Kidney capillary endothelial cell (primary cell): Measurements from ENCODE around the gene KIRREL3.

Source experiments
- DNase-seq: peaks from one replicate; pipeline ENCODE4 v3.0.0-alpha.2; 2018; ENCODE audit warnings: low spot score

The KIRREL3 gene

DNA sequence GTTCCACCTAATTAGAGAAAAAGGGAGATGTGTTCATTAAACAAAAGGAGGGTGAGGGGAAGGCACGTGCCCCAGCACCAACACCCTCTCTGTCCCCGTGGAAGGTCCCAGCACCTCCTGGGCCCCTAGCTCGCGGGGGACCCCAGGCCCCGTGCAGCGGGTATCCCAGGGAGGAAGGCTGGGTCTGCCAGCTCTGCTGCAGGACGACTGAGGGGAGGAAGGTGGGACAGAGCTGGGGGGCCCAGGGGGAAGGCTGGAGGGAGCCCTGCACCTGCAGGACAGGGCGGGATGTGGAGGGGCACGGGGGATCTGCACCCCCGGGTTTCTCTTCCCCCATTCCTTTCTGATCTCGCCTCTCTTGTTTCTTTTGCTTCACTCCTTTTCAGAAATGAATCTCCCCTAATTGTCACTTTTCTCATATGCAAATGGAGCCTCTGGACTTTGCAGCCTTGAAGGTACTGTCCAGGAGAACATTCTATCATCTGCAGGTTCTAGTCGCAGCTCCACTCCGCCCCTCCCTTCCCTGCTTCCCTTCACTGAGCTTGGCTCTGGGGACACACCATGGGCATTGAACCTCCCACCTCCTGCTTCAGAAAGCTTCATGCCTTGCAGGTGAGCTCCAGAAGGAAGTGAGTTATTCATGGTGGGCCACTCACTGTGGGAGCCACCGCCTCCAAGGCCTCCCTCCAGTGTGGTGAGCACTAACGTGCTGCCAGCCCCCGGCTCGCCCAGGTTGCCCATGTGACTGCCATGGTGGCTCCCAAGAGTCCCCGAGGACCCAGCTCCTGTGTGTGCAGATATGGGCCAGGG, 534.1 kb downstream of the KIRREL3 start:
- no peak for DNase-seq

DNA sequence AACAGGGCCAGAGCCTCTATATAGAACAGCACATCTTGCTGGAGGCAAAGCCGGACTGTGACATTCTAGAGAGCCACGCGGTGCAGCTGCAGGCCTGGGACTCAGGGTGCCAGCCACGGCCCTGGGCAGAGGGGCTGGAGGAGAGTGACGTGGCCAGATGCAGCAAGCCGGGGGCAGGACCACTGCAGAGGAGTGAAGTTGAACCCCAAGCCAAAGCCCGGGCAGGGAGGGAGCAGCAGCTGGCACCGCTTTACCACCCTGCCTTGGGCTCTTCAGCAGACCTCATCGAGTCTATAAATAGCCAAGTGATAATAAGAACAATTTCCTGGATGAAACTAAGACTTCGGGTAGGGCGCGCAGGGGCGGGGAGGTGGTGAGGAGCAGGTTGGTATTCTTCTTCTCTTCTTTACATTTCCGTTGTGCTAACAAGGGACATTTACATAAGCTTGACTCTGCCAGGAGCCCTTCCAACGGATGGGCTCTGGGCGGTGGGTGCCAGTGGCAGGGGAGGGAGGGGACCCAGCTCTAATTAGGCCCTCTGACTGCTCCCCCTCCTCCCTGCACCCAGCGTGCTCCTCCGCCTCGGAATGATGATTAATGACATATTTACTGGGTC, 534.9 kb downstream of the KIRREL3 start:
- no peak for DNase-seq

DNA sequence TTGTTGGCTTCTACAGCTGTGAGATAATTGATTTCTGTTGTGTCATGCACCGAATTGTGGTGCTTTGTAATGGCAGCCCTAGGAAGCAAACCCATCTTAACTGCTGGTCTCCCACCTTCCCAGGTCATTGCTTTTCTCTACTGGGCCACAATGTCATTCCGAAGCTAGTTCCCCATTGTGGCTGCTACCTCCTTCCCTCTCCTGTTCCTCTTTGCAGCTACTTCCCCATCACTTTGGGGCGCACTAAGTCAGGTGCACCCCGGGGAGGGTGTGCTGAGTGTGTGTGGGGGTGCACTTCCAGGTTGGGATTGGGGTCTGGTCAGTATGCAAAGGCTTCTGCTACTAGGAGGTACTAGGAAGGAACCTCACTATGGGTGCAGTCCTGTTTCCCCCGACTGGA, 535.8 kb downstream of the KIRREL3 start:
- no peak for DNase-seq

GRCh38 chr11:126462422-126462821, 538.1 kb downstream of the KIRREL3 start:
- no peak for DNase-seq

GRCh38 chr11:126461996-126462395, 538.6 kb downstream of the KIRREL3 start:
- no peak for DNase-seq

- DNase-seq: no peak
Observed at GRCh38 chr11:126461096-126461440, 539.5 kb downstream of the KIRREL3 start.

GRCh38 chr11:126460417-126461095, 540.0 kb downstream of the KIRREL3 start:
- no peak for DNase-seq

GRCh38 chr11:126459691-126460281, 540.8 kb downstream of the KIRREL3 start:
- no peak for DNase-seq

DNA sequence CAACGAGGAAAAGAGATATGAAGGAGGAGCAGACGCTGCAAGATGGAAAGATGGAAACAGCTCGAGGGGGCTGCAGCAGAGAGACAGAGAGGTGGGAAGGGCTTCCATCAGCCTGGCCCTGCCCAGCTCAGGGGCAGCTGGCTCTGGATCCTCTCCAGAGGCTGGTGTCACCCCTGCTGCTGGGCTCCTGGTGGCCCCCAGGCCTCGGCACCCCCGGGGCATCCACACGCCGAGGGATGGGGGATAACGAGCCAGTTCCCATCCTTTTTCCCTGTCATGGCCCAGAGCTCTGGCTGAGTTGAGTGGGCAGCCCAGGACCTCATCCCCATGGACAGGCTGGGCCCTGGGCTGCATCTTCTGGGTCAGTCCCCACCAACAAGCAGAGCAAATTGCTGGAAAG, 542.8 kb downstream of the KIRREL3 start:
- DNase-seq: no peak

DNA sequence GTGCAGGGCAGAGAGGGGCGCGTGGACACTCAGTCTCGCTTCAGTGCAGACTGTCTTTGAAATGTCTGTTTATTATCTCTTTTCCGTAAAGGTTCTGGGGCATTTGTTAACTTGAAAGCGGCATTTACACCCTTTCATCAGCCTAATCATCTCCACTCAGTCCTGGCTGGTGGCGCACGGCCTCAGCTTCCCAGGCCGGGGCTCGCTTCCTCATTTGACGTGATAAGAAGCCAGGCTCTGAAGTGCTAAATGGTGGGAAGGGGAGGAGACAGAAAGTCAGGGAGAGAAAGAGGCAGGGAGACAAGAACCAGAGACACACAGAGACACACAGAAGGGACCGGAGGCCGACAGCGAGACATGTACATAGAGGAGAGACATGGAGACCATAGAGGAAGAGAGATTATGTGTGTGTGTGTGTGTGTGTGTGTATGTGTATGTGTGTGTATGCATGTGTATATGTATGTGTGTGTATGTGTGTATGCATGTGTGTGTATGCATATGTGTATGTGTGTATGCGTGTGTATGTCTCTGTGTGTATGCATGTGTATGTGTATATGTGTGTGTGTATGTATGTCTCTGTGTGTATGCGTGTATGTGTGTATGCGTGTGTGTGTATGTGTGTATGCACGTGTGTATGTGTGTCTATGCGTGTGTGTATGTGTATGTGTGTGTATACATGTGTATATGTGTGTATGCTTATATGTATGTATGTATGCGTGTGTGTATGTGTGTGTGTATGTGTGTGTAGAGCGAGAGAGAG, 543.6 kb downstream of the KIRREL3 start:
- DNase-seq: no peak

DNA sequence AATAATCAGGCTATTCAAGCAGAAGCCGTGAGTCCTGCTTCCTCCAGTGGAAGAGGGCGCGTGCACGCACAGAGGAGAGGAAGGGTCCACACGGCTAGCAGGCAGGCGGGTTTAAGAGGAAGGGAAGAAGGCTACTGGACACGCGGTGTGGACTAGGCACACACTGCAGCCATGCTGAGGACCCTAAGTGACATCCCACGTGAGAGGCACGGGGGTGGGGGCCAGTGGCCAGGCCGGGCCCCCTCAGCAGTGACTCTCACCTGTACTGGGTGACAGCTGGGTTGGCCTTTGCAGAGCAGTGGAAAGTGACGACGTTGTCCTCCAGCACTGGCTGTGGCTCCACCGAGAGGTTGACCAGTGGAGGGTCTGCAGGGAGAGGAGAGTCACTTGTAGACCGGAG, 544.5 kb downstream of the KIRREL3 start:
- DNase-seq: no peak

GRCh38 chr11:126452241-126453101, 548.1 kb downstream of the KIRREL3 start:
- DNase-seq: no peak

DNA sequence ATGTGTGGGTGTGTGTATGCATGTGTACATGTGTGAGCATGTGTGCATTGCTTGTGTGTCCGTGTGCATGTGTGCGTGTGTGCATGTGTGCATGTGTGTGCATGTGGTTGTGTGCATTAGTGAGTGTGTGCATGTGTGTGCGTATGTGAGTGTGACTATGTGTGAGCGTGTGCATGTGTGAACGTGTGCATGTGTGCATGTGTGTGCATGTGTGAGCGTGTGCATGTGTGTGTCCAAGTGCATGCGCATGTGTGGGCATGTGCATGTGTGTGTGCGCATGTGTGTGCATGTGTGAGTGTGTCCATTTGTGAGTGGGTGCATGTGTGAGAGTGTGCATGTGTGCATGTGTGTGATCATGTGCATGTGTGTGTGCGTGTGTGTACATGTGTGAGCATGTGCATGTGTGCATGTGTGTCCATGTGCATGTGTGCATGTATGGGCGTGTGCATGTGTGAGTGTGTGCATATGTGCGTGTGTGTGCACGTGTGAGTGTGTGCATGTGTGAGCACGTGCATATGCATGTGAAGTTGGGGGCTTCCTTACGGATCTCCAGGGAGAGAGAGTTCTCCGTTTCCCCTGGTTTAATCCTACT, 549.3 kb downstream of the KIRREL3 start:
- no peak for DNase-seq

DNA sequence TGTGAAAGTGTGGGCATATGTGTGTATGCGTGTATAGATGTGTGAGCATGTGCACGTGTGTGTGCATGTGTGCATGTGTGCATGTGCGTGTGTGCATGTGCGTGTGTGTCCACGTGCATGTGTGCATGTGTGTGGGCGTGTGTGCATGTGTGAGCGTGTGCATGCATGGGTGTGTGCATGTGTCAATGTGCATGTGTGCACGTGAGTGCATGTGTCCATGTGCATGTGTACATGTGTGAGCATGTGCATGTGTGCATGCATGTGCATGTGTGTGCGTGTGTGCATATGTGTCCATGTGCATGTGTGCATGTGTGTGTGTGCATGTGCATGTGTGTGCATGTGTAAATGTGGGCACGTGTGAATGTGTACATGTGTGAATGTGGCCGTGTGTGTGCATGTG, 549.8 kb downstream of the KIRREL3 start:
- DNase-seq: no peak

DNA sequence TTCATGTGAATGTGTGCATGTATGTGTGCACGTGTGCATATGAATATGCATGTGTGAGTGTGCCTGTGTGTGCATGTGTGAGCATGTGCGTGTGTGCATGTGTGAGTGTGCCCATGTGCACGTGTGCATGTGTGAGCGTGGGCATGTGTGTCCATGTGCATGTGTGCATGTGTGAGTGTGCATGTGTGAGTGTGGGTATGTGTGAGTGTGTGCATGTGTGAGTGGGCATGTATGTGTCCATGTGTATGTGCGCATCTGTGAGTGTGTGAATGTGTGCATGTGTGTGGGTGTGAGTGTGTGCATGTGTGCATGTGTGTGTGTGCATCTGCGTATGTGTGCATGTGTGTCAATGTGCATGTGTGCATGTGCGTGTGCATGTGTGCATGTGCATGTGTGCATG, 550.4 kb downstream of the KIRREL3 start:
- DNase-seq: no peak

GRCh38 chr11:126446581-126446980, 554.0 kb downstream of the KIRREL3 start:
- DNase-seq: no peak

GRCh38 chr11:126444072-126444471, 556.5 kb downstream of the KIRREL3 start:
- no peak for DNase-seq

DNA sequence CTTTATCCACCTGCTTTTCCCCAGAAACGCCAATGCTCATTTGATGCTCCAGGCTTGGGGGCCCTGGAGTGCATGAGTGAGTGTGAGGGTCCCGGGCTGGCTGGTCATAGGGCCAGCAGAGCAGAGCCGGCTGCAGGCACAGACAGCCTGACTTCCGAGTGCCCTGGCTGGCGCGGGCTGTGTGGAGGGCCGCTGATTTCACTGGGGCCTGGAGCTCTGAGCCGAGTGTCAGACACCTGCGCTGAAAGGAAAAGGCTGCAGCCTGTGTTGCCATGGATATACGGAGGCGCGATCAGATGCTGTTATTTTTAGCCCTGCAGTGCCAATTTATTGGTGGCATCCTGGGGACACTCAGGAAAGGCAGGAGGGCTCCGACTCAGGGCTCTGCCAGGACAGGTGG, 557.5 kb downstream of the KIRREL3 start:
- DNase-seq: no peak

GRCh38 chr11:126440792-126441514, 559.6 kb downstream of the KIRREL3 start:
- DNase-seq: peak; percentile 74

- DNase-seq: no peak
Observed at GRCh38 chr11:126440276-126440675, 560.3 kb downstream of the KIRREL3 start.
